ENCODE data around the gene UNCX.
"Not testable (repeated sequence)": the region's sequence is repeated elsewhere in the genome, so short reads cannot be mapped to it uniquely, and the experiment has no call there.

The UNCX gene

DNA sequence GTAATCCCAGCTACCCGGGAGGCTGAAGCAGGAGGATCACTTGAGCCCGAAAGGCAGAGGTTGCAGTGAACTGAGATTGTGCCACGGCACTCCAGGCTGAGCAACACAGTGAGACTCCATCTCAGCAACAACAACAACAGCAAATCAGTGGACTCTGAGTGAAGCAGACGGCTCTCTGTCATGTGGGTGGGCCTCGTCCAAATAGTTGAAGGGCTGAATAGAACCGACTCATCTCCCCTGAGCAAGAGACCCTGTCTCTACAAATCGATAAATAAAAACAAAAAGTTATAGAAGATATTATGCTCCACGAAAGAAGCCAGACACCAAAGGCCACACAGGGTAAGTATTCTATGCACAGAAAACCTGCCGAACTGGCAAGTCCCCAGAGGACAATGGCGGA is 45.9 kb downstream of the UNCX start:
- WGBS = 94% methylated on average over 9 of the region's 10 CpGs
- no peaks in the 10 kb centered on the region for H3K79me1 ChIP-seq (replicated peaks; ENCODE audit: low read length, poor library complexity, severe bottlenecking)
- H3K14ac ChIP-seq (ENCODE audit: low read length in 2 of 2) = no peak overlapping the region
- H2AFZ ChIP-seq (ENCODE audit: low read depth, low read length) = no peak overlapping the region
- no peak overlapping the region for H3K4me3 ChIP-seq (ENCODE audit: insufficient read depth in 1 of 2, low read depth in 1 of 2, low read length in 2 of 2)
- no peak overlapping the region for H3K27ac ChIP-seq (ENCODE audit: low read length, poor library complexity, severe bottlenecking)
- H3K4ac ChIP-seq (ENCODE audit: low read depth in 1 of 2, low read length in 2 of 2) = no peak overlapping the region
- H3K9ac ChIP-seq (ENCODE audit: low read length) = no peak overlapping the region
- H2BK5ac ChIP-seq (ENCODE audit: low read depth, low read length, poor library complexity, severe bottlenecking) = no peak overlapping the region
- no peak overlapping the region for H2BK12ac ChIP-seq (ENCODE audit: low read length in 2 of 2)
- H2BK120ac ChIP-seq (ENCODE audit: low read depth, low read length) = no peak overlapping the region
- H3K18ac ChIP-seq (ENCODE audit: low read depth in 1 of 2, low read length in 2 of 2) = no peak overlapping the region
- H3K27me3 ChIP-seq (ENCODE audit: control insufficient read depth in 1 of 2, insufficient read depth in 1 of 2, low read length in 2 of 2) = peaks cover 0 to 27% of the 10 kb centered on the region in 2 experiments
- no peaks in the 10 kb centered on the region for H3K4me1 ChIP-seq (ENCODE audit: control insufficient read depth, insufficient read depth, low read depth, low read length)
- H2BK15ac ChIP-seq (ENCODE audit: low read depth, poor library complexity, severe bottlenecking) = no peak overlapping the region
- H3K23ac ChIP-seq (ENCODE audit: low read length in 2 of 2) = no peak overlapping the region
- H3K9me3 ChIP-seq (ENCODE audit: control insufficient read depth, low read length) = no peaks in the 10 kb centered on the region
- H3K36me3 ChIP-seq (ENCODE audit: control insufficient read depth in 1 of 2, insufficient read depth in 2 of 2, low read depth in 1 of 2, low read length in 2 of 2) = no peaks in the 10 kb centered on the region
- no peak overlapping the region for H2AK5ac ChIP-seq (ENCODE audit: low read length, severe bottlenecking)
- H4K8ac ChIP-seq (ENCODE audit: low read length) = no peak overlapping the region
- DNase-seq = no peak
- no peak overlapping the region for H3K4me2 ChIP-seq (ENCODE audit: low read length, poor library complexity, severe bottlenecking)
- no peak overlapping the region for H4K91ac ChIP-seq (ENCODE audit: low read length)

DNA sequence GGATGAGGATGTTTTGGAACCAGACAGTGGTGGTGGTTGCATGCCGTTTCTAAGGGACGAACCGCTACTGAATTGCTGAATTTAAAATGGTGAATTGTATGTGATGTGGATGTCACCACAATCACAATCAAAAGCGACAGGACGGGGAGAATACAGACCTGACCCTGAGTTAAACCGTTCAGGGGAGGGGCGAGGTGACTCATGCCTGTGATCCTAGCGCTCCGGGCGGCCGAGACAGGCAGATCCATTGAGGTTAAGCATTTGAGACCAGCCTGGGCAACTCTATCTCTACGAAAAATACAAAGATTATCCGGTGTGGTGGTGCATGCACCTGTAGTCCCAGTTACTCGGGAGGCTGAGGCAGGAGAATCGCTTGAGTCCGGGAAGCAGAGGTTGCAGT is 46.4 kb downstream of the UNCX start:
- Histone ChIP-seq H3K4me1 (ENCODE audit: control insufficient read depth, insufficient read depth, low read depth, low read length) (no peaks in the 10 kb centered on the region), H2BK5ac (ENCODE audit: low read depth, low read length, poor library complexity, severe bottlenecking) (no peak overlapping the region), H2BK15ac (ENCODE audit: low read depth, poor library complexity, severe bottlenecking) (no peak overlapping the region), H4K91ac (ENCODE audit: low read length) (no peak overlapping the region), H2AFZ (ENCODE audit: low read depth, low read length) (no peak overlapping the region), H3K18ac (ENCODE audit: low read depth in 1 of 2, low read length in 2 of 2) (no peak overlapping the region), H3K36me3 (ENCODE audit: control insufficient read depth in 1 of 2, insufficient read depth in 2 of 2, low read depth in 1 of 2, low read length in 2 of 2) (no peaks in the 10 kb centered on the region), H3K9me3 (ENCODE audit: control insufficient read depth, low read length) (no peaks in the 10 kb centered on the region), H3K14ac (ENCODE audit: low read length in 2 of 2) (no peak overlapping the region), H3K27me3 (ENCODE audit: control insufficient read depth in 1 of 2, insufficient read depth in 1 of 2, low read length in 2 of 2) (peaks cover 2 to 31% of the 10 kb centered on the region in 2 experiments), H3K4ac (ENCODE audit: low read depth in 1 of 2, low read length in 2 of 2) (no peak overlapping the region), H3K9ac (ENCODE audit: low read length) (no peak overlapping the region), H3K79me1 (replicated peaks; ENCODE audit: low read length, poor library complexity, severe bottlenecking) (no peaks in the 10 kb centered on the region), H3K23ac (ENCODE audit: low read length in 2 of 2) (no peak overlapping the region), H3K4me2 (ENCODE audit: low read length, poor library complexity, severe bottlenecking) (no peak overlapping the region), H2BK12ac (ENCODE audit: low read length in 2 of 2) (no peak overlapping the region), H4K8ac (ENCODE audit: low read length) (no peak overlapping the region), H2BK120ac (ENCODE audit: low read depth, low read length) (no peak overlapping the region), H2AK5ac (ENCODE audit: low read length, severe bottlenecking) (no peak overlapping the region), H3K27ac (ENCODE audit: low read length, poor library complexity, severe bottlenecking) (no peak overlapping the region), H3K4me3 (ENCODE audit: insufficient read depth in 1 of 2, low read depth in 1 of 2, low read length in 2 of 2) (no peak overlapping the region)
- 90% methylated on average over 16 of the region's 16 CpGs for WGBS
- DNase-seq = no peak

DNA sequence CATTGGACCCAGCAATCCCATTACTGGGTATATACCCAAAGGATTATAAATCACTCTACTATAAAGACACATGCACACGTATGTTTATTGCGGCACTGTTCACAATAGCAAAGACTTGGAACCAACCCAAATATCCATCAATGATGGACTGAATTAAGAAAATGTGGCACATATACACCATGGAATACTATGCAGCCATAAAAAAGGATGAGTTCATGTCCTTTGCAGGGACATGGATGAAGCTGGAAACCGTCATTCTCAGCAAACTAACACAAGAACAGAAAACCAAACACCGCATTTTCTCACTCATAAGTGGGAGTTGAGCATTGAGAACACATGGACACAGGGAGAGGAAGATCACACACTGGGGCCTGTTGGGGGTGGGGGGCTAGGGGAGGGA is 47.2 kb downstream of the UNCX start:
- H2BK12ac ChIP-seq (ENCODE audit: low read length in 2 of 2); H3K4me2 ChIP-seq (ENCODE audit: low read length, poor library complexity, severe bottlenecking); H3K9ac ChIP-seq (ENCODE audit: low read length); H2AK5ac ChIP-seq (ENCODE audit: low read length, severe bottlenecking); H2BK15ac ChIP-seq (ENCODE audit: low read depth, poor library complexity, severe bottlenecking); H3K79me1 ChIP-seq (replicated peaks; ENCODE audit: low read length, poor library complexity, severe bottlenecking); H4K91ac ChIP-seq (ENCODE audit: low read length); H3K4me1 ChIP-seq (ENCODE audit: control insufficient read depth, insufficient read depth, low read depth, low read length); H3K36me3 ChIP-seq (ENCODE audit: control insufficient read depth in 1 of 2, insufficient read depth in 2 of 2, low read depth in 1 of 2, low read length in 2 of 2); H2AFZ ChIP-seq (ENCODE audit: low read depth, low read length); H3K27ac ChIP-seq (ENCODE audit: low read length, poor library complexity, severe bottlenecking); H3K14ac ChIP-seq (ENCODE audit: low read length in 2 of 2); H3K9me3 ChIP-seq (ENCODE audit: control insufficient read depth, low read length); DNase-seq; H3K4me3 ChIP-seq (ENCODE audit: insufficient read depth in 1 of 2, low read depth in 1 of 2, low read length in 2 of 2); H3K18ac ChIP-seq (ENCODE audit: low read depth in 1 of 2, low read length in 2 of 2); H2BK5ac ChIP-seq (ENCODE audit: low read depth, low read length, poor library complexity, severe bottlenecking); H4K8ac ChIP-seq (ENCODE audit: low read length); H3K4ac ChIP-seq (ENCODE audit: low read depth in 1 of 2, low read length in 2 of 2); H3K23ac ChIP-seq (ENCODE audit: low read length in 2 of 2); H2BK120ac ChIP-seq (ENCODE audit: low read depth, low read length): not testable (repeated sequence)
- peaks cover 7 to 39% of the 10 kb centered on the region in 2 experiments for H3K27me3 ChIP-seq (ENCODE audit: control insufficient read depth in 1 of 2, insufficient read depth in 1 of 2, low read length in 2 of 2)
- WGBS = no CpG with 5 or more reads among the region's 4 CpGs

DNA sequence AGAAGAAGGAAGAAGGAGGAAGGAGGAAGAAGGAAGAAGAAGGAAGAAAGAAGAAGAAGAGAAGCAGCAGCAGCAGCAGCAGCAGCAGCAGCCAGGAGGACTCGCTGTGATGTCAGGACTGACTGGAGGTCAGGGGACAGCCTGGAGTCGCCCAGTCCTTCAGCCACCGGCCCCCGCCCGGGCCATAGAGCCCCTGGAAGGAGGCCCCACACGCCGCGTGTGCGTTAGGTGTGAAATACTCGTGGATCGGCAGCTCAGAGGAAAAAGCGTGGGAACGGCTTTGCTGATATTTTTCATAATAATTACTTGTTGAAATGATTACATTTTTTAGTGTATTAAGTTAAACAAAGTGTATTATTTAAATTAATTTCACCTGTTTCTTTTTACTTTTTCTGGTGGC is 48.4 kb downstream of the UNCX start:
- Histone ChIP-seq H3K79me1 (replicated peaks; ENCODE audit: low read length, poor library complexity, severe bottlenecking) (no peaks in the 10 kb centered on the region), H3K23ac (ENCODE audit: low read length in 2 of 2) (no peak overlapping the region), H3K4me1 (ENCODE audit: control insufficient read depth, insufficient read depth, low read depth, low read length) (no peaks in the 10 kb centered on the region), H2BK5ac (ENCODE audit: low read depth, low read length, poor library complexity, severe bottlenecking) (no peak overlapping the region), H3K14ac (ENCODE audit: low read length in 2 of 2) (no peak overlapping the region), H2AFZ (ENCODE audit: low read depth, low read length) (no peak overlapping the region), H3K27me3 (ENCODE audit: control insufficient read depth in 1 of 2, insufficient read depth in 1 of 2, low read length in 2 of 2) (peaks cover 7 to 44% of the 10 kb centered on the region in 2 experiments), H3K27ac (ENCODE audit: low read length, poor library complexity, severe bottlenecking) (no peak overlapping the region), H3K4me2 (ENCODE audit: low read length, poor library complexity, severe bottlenecking) (no peak overlapping the region), H3K9ac (ENCODE audit: low read length) (no peak overlapping the region), H2BK120ac (ENCODE audit: low read depth, low read length) (no peak overlapping the region), H2AK5ac (ENCODE audit: low read length, severe bottlenecking) (no peak overlapping the region), H3K18ac (ENCODE audit: low read depth in 1 of 2, low read length in 2 of 2) (no peak overlapping the region), H3K36me3 (ENCODE audit: control insufficient read depth in 1 of 2, insufficient read depth in 2 of 2, low read depth in 1 of 2, low read length in 2 of 2) (no peaks in the 10 kb centered on the region), H4K8ac (ENCODE audit: low read length) (no peak overlapping the region), H3K9me3 (ENCODE audit: control insufficient read depth, low read length) (no peaks in the 10 kb centered on the region), H4K91ac (ENCODE audit: low read length) (no peak overlapping the region), H3K4ac (ENCODE audit: low read depth in 1 of 2, low read length in 2 of 2) (no peak overlapping the region), H2BK15ac (ENCODE audit: low read depth, poor library complexity, severe bottlenecking) (no peak overlapping the region), H2BK12ac (ENCODE audit: low read length in 2 of 2) (no peak overlapping the region), H3K4me3 (ENCODE audit: insufficient read depth in 1 of 2, low read depth in 1 of 2, low read length in 2 of 2) (no peak overlapping the region)
- WGBS = 71% methylated on average over 10 of the region's 13 CpGs
- no peak for DNase-seq
